Nephron (organoid): Measurements from ENCODE around the gene CDC14B.
"Not testable (repeated sequence)": the region's sequence is repeated elsewhere in the genome, so short reads cannot be mapped to it uniquely, and the experiment has no call there.

Source experiments
- H3K27ac Mint-ChIP-seq, 3 experiments: 2 replicates each; pipeline ENCODE4 v1.8.0; 2020; ENCODE audit warnings: mixed read lengths in 3 of 3, mild to moderate bottlenecking in 2 of 3, moderate library complexity in 1 of 3
- H3K27me3 Mint-ChIP-seq: 2 replicates; pipeline ENCODE4 v1.8.0; 2021; ENCODE audit warnings: low read depth, mild to moderate bottlenecking, moderate library complexity, mixed read lengths
- H3K36me3 Mint-ChIP-seq: 2 replicates; pipeline ENCODE4 v1.8.0; 2020; ENCODE audit warnings: low read depth, mixed read lengths
- H3K4me1 Mint-ChIP-seq: 2 replicates; pipeline ENCODE4 v1.8.0; 2020; ENCODE audit warnings: mixed read lengths
- H3K4me3 Mint-ChIP-seq, 3 experiments: 2 replicates each; pipeline ENCODE4 v1.8.0; 2020; ENCODE audit warnings: mild to moderate bottlenecking in 3 of 3, mixed read lengths in 3 of 3, moderate library complexity in 2 of 3
- H3K9me3 Mint-ChIP-seq: 2 replicates; pipeline ENCODE4 v1.8.0; 2020; ENCODE audit warnings: mixed read lengths
- TF ChIP-seq, protein P1 (sequence below), 3 experiments: fragments of 200-600 bp; sonication (generic); IDR thresholded peaks; one replicate each; pipeline ENCODE4 v1.5.0; 2021; ENCODE audit warnings: antibody characterized with exemption in 3 of 3; ENCODE audit not compliant: unreplicated experiment in 3 of 3

The CDC14B gene

DNA sequence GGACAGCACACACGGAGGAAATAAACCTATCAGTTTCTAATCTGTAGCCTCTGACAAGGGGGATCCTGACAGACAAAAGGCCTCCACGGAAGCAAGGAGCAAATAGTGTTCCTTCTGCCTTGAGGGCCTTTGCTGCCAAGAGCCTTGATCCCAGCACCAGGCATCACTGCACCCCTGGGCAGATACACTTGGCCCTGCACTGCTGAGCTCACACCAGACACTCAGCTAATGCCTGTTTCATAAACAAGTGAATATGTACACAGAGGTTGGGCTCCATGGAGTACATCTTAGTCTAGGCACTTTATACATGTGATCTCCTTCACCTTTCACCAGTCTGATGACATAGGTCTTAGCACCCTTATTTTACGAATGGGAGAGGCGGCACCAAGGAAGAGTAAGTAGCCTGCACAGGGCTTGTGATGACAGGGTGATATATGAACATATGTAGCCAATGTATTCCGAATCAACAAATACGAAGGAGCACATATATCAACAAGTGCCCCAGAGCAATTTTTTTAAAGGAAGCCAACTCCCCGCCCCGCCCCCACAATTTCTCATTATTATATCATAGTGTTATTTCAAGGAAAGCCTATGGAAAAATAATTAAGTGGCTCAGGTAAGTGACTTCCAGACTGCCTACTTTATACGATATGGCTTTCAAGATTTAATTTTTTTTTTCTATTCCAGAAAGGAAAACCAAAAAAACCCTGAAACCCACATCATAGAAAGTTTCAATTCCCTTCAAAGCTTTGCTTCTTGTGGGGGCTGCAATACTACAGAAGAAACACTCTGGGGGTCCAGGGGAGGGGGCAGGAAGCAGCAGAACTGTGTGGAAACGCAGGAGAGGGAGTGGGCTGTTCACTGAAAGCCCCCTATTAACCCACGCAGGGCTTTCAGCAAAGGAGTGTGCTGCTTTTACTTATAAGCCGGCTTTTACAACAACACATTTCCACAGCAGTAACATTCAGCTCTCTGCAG, 32.0 kb downstream of the CDC14B start:
- Mint-ChIP-seq H3K9me3 (no peaks in the 10 kb centered on the region), H3K4me3 (peak overlapping the region in 1 of 3 experiments; percentile 16), H3K36me3 (no peaks in the 10 kb centered on the region), H3K27me3 (no peaks in the 10 kb centered on the region), H3K27ac (peak overlapping the region in 1 of 3 experiments; percentile 52), H3K4me1 (peaks cover 9% of the 10 kb centered on the region)
- TF ChIP-seq, protein P1, sequence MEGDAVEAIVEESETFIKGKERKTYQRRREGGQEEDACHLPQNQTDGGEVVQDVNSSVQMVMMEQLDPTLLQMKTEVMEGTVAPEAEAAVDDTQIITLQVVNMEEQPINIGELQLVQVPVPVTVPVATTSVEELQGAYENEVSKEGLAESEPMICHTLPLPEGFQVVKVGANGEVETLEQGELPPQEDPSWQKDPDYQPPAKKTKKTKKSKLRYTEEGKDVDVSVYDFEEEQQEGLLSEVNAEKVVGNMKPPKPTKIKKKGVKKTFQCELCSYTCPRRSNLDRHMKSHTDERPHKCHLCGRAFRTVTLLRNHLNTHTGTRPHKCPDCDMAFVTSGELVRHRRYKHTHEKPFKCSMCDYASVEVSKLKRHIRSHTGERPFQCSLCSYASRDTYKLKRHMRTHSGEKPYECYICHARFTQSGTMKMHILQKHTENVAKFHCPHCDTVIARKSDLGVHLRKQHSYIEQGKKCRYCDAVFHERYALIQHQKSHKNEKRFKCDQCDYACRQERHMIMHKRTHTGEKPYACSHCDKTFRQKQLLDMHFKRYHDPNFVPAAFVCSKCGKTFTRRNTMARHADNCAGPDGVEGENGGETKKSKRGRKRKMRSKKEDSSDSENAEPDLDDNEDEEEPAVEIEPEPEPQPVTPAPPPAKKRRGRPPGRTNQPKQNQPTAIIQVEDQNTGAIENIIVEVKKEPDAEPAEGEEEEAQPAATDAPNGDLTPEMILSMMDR (IDR thresholded peaks at IDR 0.05; ENCODE audit: unreplicated experiment in 3 of 3): no peak

DNA sequence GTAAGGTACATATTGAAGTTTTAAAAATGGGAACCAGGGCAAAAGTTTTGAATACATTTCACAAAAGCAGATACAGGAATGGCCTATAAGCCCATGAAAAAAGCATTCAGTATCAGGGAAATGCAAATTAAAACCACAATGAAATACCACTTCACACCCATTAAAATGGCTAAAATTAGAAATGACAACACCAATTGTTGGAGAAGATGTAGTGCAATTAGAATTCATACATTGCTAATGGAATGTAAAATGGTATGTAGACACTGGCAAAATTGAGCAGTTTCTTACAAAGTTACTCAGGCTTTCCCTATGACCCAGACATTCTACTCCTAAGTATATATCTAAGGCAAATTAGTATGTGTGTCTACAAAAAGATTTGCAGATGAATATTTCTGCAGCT, 34.2 kb downstream of the CDC14B start:
- Mint-ChIP-seq H3K9me3 (no peaks in the 10 kb centered on the region), H3K4me1 (peaks cover 20% of the 10 kb centered on the region), H3K4me3 (no peak overlapping the region), H3K27me3 (peaks cover 4% of the 10 kb centered on the region), H3K36me3 (no peaks in the 10 kb centered on the region), H3K27ac (no peak overlapping the region)
- TF ChIP-seq, protein P1 (IDR thresholded peaks at IDR 0.05; ENCODE audit: unreplicated experiment in 3 of 3): no peak

DNA sequence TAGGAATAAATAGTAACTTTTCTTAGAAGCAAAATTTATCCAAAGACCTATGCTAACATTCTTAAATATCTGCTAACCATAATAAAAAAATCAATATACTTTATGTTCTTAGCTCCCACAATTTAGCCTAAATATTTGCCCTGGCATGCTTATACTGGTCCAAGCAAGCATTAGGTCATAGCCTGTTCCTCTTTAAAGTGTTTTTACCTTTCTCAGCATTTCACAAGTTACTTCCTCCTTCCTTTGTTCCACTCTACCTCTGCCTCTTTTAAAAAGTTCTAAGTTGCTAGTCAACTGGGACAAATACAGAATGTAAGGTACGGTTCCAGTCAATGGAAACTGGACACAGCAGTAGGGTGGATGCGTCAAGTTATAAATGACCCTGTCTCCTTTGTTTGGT, 37.4 kb downstream of the CDC14B start:
- peaks cover 24% of the 10 kb centered on the region for H3K4me1 Mint-ChIP-seq
- not testable (repeated sequence) for H3K9me3 Mint-ChIP-seq, H3K27me3 Mint-ChIP-seq, H3K4me3 Mint-ChIP-seq, H3K36me3 Mint-ChIP-seq
- H3K27ac Mint-ChIP-seq: peak overlapping the region in 1 of 3 experiments; percentile 14

GRCh38 chr9:96581786-96582185, 37.9 kb downstream of the CDC14B start:
- Mint-ChIP-seq H3K4me3 (no peak overlapping the region), H3K9me3 (no peaks in the 10 kb centered on the region), H3K4me1 (peaks cover 24% of the 10 kb centered on the region), H3K27me3 (peaks cover 4% of the 10 kb centered on the region), H3K27ac (peak overlapping the region in 1 of 3 experiments; percentile 14), H3K36me3 (no peaks in the 10 kb centered on the region)
- TF ChIP-seq, protein P1 (IDR thresholded peaks at IDR 0.05; ENCODE audit: unreplicated experiment in 3 of 3): no peak

- H3K4me3 Mint-ChIP-seq: no peak overlapping the region
- peaks cover 24% of the 10 kb centered on the region for H3K4me1 Mint-ChIP-seq
- no peaks in the 10 kb centered on the region for H3K36me3 Mint-ChIP-seq
- TF ChIP-seq, protein P1 (IDR thresholded peaks at IDR 0.05; ENCODE audit: unreplicated experiment in 3 of 3): no peak
- peak overlapping the region in 1 of 3 experiments; percentile 14 for H3K27ac Mint-ChIP-seq
- H3K9me3 Mint-ChIP-seq: no peaks in the 10 kb centered on the region
- peaks cover 4% of the 10 kb centered on the region for H3K27me3 Mint-ChIP-seq
Observed at GRCh38 chr9:96581301-96581700, 38.3 kb downstream of the CDC14B start.

- TF ChIP-seq, protein P1 (IDR thresholded peaks at IDR 0.05; ENCODE audit: unreplicated experiment in 3 of 3): no peak
- no peaks in the 10 kb centered on the region for H3K27me3 Mint-ChIP-seq
- H3K4me3 Mint-ChIP-seq: no peak overlapping the region
- H3K4me1 Mint-ChIP-seq: peaks cover 3% of the 10 kb centered on the region
- H3K9me3 Mint-ChIP-seq: no peaks in the 10 kb centered on the region
- H3K27ac Mint-ChIP-seq: no peak overlapping the region
- no peaks in the 10 kb centered on the region for H3K36me3 Mint-ChIP-seq
Observed at GRCh38 chr9:96574931-96575351, 44.7 kb downstream of the CDC14B start.
